Cortex of kidney (tissue), 1 donor: Measurements from ENCODE around the gene P2RX7.
"Not testable (repeated sequence)": the region's sequence is repeated elsewhere in the genome, so short reads cannot be mapped to it uniquely, and the experiment has no call there.

Experiments used
- DNase-seq: peaks from one replicate; lab custom pipeline; 2025; lab: John Stamatoyannopoulos, UW

Gene P2RX7

DNA sequence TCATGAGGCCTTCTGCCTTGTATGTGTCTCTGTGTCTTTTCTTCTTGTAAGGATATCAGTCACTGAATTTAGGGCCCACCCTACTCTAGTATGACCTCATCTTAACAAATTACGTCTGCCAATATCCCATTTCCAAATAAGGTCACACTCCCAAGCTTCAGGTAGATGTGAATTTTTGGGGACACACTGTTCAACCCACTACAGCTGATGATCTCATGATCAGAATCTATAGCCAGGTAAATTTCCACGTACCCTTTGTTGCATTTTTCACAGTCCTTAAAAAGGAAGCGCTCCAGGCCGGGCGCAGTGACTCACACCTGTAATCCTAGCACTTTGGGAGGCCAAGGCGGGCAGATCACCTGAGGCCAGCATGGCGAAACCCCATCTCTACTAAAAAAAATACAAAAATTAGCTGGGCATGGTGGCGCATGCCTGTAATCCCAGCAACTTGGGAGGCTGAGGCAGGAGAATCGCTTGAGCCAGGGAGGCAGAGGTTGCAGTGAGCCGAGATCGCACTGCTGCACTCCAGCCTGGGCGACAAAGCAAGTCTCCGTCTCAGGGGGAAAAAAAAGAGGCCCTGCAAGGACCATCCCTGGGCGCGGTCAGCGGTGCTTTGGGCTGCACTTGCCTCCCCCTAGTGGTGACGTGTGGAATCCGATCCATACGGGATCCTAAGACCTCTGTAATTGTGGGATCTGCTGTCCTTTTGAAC is 97.3 kb downstream of the P2RX7 start:
- not testable (repeated sequence) for DNase-seq

DNA sequence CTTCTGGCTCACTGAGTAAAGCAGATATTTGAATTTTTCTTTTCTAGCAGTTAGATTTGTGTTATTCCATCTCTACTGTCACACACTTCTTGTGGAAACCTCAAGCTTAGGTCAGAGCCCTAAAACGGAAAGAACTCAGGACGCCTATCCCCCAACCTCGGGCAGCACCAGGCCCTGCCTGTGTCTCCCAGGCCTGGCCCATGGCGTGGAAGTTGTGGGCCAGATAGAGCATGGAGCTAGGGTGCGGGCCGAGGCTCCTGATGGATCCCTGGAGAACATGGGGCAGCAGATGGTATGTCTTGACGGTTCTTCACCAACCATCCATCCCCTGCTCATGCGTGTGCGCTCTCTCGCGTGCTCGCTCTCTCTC is 97.8 kb downstream of the P2RX7 start:
- DNase-seq: no peak

DNA sequence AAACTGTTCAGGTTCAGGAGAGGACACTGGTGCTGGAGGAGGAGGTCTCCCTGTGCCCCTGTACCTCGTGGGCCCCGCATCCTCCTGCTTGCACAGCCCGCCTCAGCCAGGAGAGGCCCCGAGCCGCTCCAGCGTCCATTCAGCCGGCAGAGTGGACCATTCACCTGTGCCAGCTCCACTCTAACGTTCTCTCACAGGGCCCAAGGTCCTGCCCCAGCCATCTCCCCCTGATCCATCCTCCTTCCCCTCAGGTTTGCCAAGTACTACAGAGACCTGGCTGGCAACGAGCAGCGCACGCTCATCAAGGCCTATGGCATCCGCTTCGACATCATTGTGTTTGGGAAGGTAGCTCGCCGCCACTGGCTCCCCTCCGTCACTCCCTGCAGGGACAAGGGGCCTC is 99.5 kb downstream of the P2RX7 start:
- no peak for DNase-seq

DNA sequence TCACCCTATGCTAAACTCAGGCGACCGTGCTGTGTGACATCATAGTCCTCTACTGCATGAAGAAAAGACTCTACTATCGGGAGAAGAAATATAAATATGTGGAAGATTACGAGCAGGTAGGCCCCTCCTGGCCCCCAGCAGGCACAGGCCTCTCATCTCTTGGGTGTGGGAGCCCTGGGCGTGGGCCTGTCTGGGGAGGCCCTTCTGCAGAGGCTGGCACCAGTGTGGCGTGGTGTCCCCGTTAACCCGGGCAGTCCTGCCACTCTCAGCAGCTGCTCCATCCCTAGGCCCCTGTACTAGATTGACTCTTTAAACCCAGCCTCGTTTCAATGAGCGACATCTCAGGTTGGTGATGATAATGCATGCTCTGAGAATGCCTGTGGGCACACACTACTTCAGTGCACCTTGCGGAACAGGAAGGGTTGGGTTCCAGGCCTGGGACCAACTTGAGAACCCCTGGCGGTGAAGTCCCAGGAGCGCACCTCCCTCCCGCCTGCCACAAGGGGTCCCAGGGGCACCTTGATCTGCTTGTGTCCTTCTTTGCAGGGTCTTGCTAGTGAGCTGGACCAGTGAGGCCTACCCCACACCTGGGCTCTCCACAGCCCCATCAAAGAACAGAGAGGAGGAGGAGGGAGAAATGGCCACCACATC is 100.4 kb downstream of the P2RX7 start:
- no peak for DNase-seq

DNA sequence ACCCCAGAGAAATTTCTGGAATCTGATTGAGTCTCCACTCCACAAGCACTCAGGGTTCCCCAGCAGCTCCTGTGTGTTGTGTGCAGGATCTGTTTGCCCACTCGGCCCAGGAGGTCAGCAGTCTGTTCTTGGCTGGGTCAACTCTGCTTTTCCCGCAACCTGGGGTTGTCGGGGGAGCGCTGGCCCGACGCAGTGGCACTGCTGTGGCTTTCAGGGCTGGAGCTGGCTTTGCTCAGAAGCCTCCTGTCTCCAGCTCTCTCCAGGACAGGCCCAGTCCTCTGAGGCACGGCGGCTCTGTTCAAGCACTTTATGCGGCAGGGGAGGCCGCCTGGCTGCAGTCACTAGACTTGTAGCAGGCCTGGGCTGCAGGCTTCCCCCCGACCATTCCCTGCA is 100.9 kb downstream of the P2RX7 start:
- DNase-seq: no peak

DNA sequence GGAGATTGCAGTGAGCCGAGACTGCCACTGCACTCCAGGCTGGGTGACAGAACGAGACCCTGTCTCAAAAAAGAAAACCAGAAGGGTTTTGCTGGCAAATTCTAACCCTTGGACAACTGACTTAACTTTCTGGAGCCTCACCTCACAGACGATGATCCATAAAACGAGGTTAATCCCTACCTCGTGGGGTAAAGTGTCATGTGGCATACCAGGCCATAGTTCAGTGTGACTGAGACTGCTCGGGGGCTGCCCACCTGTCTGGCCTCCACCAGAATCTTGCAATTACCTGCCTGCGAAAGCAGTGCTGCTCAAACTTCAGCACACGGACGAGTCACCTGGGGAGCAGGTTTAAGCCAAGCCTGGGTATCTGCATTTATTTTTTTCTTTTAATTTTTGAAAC is 104.1 kb downstream of the P2RX7 start:
- no peak for DNase-seq

DNA sequence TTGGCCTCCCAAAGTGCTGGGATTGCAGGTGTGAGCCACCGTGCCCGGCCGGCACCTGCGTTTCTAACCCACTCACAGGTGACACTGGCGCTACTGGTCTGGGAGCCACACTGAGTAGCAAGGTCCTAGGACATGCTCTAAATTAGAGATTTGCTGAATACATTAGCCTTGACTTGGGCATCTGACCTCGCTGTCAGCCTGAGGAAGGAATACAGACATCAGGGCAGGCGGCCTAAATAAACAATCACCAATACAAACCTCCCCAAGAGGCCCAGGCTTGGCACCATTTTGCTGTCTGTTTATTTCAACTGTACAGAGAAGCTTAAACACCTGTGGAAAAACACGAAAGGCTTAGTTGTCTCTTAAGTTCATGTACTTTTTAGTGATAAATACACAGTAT is 104.7 kb downstream of the P2RX7 start:
- no peak for DNase-seq
